Measurements from ENCODE around the gene TTN.

The TTN gene

GRCh38 chr2:178805457-178805856 is 1.8 kb downstream of the TTN start:
- Histone ChIP-seq H2AFZ (ENCODE audit: low read length) (no peak overlapping the region), H3K9me2 (replicated peaks; ENCODE audit: low read depth, low read length) (no peaks in the 10 kb centered on the region), H3K36me3 (ENCODE audit: insufficient read depth, low read length) (no peaks in the 10 kb centered on the region), H3K4me3 (ENCODE audit: low read length, poor library complexity, severe bottlenecking) (no peak overlapping the region), H4K20me1 (ENCODE audit: insufficient read depth, low read length, poor library complexity, severe bottlenecking) (no peaks in the 10 kb centered on the region), H3K4me1 (ENCODE audit: insufficient read depth, low read length, poor library complexity, severe bottlenecking) (peaks cover 31% of the 10 kb centered on the region), H3K9ac (ENCODE audit: low read depth, low read length, poor library complexity, severe bottlenecking) (no peak overlapping the region), H3K4me2 (ENCODE audit: low read depth, low read length, poor library complexity, severe bottlenecking) (peak overlapping the region; percentile 2), H3K79me2 (ENCODE audit: insufficient read depth, low read length) (no peaks in the 10 kb centered on the region), H3K9me3 (ENCODE audit: insufficient read depth, low read depth, low read length) (no peaks in the 10 kb centered on the region), H3F3A (ENCODE audit: low read depth) (no peaks in the 10 kb centered on the region), H3K27me3 (ENCODE audit: insufficient read depth, low read length, poor library complexity, severe bottlenecking) (no peaks in the 10 kb centered on the region)
- TF ChIP-seq CTCF (conservative IDR thresholded peaks at IDR 0.05; ENCODE audit: low read length) (no peak), EZH2phosphoT487 (IDR thresholded peaks at IDR 0.05; ENCODE audit: borderline replicate concordance) (no peak)

- Histone ChIP-seq H3K79me2 (ENCODE audit: insufficient read depth, low read length) (no peaks in the 10 kb centered on the region), H3K36me3 (ENCODE audit: insufficient read depth, low read length) (no peaks in the 10 kb centered on the region), H3F3A (ENCODE audit: low read depth) (no peaks in the 10 kb centered on the region), H4K20me1 (ENCODE audit: insufficient read depth, low read length, poor library complexity, severe bottlenecking) (no peaks in the 10 kb centered on the region), H3K4me3 (ENCODE audit: low read length, poor library complexity, severe bottlenecking) (no peak overlapping the region), H3K9ac (ENCODE audit: low read depth, low read length, poor library complexity, severe bottlenecking) (no peak overlapping the region), H3K9me2 (replicated peaks; ENCODE audit: low read depth, low read length) (no peaks in the 10 kb centered on the region), H3K4me2 (ENCODE audit: low read depth, low read length, poor library complexity, severe bottlenecking) (no peak overlapping the region), H3K9me3 (ENCODE audit: insufficient read depth, low read depth, low read length) (no peaks in the 10 kb centered on the region), H3K4me1 (ENCODE audit: insufficient read depth, low read length, poor library complexity, severe bottlenecking) (peaks cover 28% of the 10 kb centered on the region), H2AFZ (ENCODE audit: low read length) (no peak overlapping the region), H3K27me3 (ENCODE audit: insufficient read depth, low read length, poor library complexity, severe bottlenecking) (no peaks in the 10 kb centered on the region)
- TF ChIP-seq EZH2phosphoT487 (IDR thresholded peaks at IDR 0.05; ENCODE audit: borderline replicate concordance) (no peak), CTCF (conservative IDR thresholded peaks at IDR 0.05; ENCODE audit: low read length) (peak; percentile 81)
Observed at GRCh38 chr2:178804791-178805190, 2.4 kb downstream of the TTN start.

GRCh38 chr2:178800510-178800909 is 6.7 kb downstream of the TTN start:
- no peaks in the 10 kb centered on the region for H3K9me2 ChIP-seq (replicated peaks; ENCODE audit: low read depth, low read length)
- peaks cover 10% of the 10 kb centered on the region for H3K4me1 ChIP-seq (ENCODE audit: insufficient read depth, low read length, poor library complexity, severe bottlenecking)
- H3K79me2 ChIP-seq (ENCODE audit: insufficient read depth, low read length): no peaks in the 10 kb centered on the region
- no peak for TF ChIP-seq CTCF (conservative IDR thresholded peaks at IDR 0.05; ENCODE audit: low read length)
- TF ChIP-seq EZH2phosphoT487 (IDR thresholded peaks at IDR 0.05; ENCODE audit: borderline replicate concordance): no peak
- H3K4me3 ChIP-seq (ENCODE audit: low read length, poor library complexity, severe bottlenecking): no peak overlapping the region
- no peaks in the 10 kb centered on the region for H3K36me3 ChIP-seq (ENCODE audit: insufficient read depth, low read length)
- no peak overlapping the region for H2AFZ ChIP-seq (ENCODE audit: low read length)
- H3K9ac ChIP-seq (ENCODE audit: low read depth, low read length, poor library complexity, severe bottlenecking): no peak overlapping the region
- H3F3A ChIP-seq (ENCODE audit: low read depth): no peaks in the 10 kb centered on the region
- no peak overlapping the region for H3K4me2 ChIP-seq (ENCODE audit: low read depth, low read length, poor library complexity, severe bottlenecking)
- no peaks in the 10 kb centered on the region for H4K20me1 ChIP-seq (ENCODE audit: insufficient read depth, low read length, poor library complexity, severe bottlenecking)
- H3K9me3 ChIP-seq (ENCODE audit: insufficient read depth, low read depth, low read length): no peaks in the 10 kb centered on the region
- no peaks in the 10 kb centered on the region for H3K27me3 ChIP-seq (ENCODE audit: insufficient read depth, low read length, poor library complexity, severe bottlenecking)
